ENCODE data around the gene MOAP1.
"Not testable (repeated sequence)": the region's sequence is repeated elsewhere in the genome, so short reads cannot be mapped to it uniquely, and the experiment has no call there.

MOAP1 gene, protein sequence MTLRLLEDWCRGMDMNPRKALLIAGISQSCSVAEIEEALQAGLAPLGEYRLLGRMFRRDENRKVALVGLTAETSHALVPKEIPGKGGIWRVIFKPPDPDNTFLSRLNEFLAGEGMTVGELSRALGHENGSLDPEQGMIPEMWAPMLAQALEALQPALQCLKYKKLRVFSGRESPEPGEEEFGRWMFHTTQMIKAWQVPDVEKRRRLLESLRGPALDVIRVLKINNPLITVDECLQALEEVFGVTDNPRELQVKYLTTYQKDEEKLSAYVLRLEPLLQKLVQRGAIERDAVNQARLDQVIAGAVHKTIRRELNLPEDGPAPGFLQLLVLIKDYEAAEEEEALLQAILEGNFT

DNA sequence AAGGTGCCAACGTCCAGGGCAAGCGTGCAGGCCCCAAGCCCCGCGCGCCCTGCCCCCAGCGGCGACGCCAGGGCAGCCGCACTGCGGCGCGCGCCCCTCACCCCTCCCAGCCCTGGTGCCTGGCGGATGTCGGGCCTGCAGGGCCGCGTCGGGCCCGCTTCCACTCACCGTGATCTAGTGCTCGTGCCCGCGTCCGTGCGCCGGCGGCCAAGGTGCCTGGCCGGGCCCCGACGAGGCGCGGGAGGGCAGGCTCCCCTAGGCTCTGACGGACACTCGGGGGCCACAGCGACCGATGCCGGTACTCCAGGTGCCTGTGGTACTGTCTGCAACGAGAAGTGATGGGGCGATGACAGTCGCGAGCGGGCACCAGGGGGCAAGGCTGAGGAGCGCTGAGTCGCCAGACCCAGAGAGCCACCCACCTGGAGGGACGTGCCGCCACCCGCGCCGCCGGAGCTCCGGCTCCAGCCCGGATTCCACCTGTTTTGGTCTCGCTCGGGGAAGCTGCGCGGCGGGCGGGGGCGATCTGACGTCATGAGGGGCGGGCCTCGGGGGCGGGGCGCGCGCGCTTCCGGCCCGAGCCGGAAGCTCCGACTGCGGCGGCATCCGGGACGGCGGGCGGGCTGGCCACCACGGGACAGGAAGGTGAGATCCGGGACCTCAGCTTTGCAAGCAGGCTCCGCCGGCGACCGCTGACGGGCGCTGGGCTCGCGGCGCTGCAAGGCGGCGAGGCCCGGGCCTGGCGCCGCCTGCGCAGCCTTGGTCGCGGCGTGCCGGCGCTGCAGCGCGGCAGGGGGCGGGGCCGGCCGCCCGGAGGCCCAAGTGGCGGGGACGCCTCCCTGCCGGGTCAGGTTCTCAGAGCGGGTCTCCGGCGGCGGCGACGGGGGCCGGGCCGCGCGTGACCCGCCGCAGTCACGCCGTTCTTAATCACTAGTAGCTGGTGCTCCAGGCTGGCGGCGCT, at the start of gene MOAP1, which contains the start of gene LYSET:
Gene MOAP1 (minus strand): TSS at position 507 of the 958 bp plus-strand sequence. CDS start 655 bp downstream, outside the sequence.
Gene LYSET (plus strand): TSS at position 927 of the 958 bp plus-strand sequence. CDS start 89 bp downstream, outside the sequence.
- peak; percentile 92 to 96 (median 94) for DNase-seq

DNA sequence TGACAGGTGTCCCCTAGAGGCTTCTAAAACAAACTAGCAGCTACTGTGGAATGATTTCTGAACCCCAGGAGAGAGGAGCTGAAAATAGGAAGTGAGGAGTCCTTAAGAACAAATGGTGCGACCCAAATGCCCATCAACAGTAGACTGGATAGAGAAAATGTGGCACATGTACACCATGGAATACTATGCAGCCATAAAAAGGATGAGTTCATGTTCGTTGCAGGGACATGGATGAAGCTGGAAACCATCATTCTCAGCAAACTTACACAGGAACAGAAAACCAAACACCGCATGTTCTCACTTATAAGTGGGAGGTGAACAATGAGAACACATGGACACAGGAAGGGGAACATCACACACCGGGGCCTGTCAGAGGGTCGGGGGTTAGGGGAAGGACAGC, 48.4 kb upstream of the MOAP1 start:
- DNase-seq, result not testable (repeated sequence)

DNA sequence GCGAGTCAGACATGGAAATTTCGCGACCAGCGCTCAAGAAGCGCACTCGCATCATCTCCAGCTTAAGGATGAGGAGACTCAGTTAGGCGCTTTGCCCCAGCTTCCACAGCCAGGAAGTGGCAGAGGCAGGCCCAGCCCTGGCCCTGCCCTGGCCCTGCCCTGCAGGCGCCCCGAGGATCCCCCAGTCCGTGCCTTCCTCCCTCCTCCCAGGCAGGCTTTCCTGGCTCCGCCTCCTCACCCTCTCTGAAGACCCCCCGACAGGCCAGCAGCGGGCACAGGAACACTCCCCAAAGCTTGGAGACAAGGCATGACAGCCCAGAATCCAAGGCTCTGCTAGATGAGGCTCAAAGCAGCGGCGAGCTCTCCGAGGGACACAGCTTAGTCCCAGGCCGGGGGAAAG, 47.5 kb upstream of the MOAP1 start:
- DNase-seq, result no peak

- peak in 2 of 3 donors; percentile 29 to 54 for DNase-seq
Observed at GRCh38 chr14:93231129-93231979, 46.7 kb upstream of the MOAP1 start.

DNA sequence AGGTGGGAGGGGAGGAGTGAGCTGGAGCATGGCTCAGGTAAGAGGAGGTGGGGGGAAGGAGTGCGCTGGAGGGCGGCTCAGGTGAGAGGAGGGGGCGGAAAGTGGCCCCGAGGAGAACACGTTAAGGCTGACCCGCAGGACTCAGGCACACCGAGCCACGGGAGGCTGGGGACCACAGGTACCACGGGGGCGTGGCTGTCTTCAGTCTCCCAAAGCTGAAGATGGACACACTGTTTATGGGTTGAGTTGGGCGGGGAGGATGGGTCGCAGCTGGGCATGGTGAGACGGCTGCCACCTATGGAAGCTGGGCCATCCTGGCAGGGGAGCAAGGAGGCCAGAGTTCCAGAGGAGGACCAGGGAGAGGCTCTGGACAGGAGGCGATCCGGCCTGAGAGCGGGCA, 45.8 kb upstream of the MOAP1 start:
- DNase-seq, result no peak

GRCh38 chr14:93228550-93228949, 43.9 kb upstream of the MOAP1 start:
- no peak for DNase-seq

DNA sequence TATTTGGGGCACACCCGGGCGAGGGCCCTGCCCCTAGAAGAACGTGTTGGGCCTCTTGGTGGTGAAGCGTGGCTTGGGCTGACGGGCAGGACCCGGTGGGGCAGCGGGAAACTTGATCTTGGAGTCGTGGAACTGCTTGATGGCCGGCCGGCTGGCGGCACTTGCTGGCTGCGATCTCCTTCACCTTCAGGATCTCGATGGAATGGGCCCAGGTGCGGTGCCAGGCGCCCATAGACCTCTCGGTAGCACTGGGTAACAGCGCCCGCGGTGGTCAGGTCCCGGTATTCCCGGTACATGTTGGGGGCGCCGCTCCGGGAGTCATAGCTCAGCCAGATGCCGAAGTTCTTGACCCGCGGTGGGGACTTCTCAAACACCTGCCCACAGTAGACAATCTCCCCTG, 38.9 kb upstream of the MOAP1 start:
- DNase-seq, result no peak

DNA sequence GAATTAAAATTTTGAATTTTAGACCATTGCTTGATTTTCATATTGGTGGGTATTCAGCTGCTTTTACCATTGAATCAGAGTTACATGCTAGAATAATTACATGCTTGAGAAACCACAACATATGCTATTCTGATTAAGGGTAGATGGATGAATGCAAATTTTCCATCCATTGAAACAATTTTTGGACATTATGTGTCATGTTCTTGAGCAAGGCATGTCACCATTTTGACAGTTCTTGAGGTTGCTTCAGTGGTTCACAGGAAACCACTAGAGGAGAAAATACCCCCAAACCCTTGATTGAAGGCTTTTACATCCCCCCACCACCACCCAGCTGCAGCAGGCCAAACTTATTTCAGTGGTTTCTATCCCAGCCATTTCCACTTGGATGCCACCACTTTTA, 35.8 kb upstream of the MOAP1 start:
- DNase-seq, result no peak

DNA sequence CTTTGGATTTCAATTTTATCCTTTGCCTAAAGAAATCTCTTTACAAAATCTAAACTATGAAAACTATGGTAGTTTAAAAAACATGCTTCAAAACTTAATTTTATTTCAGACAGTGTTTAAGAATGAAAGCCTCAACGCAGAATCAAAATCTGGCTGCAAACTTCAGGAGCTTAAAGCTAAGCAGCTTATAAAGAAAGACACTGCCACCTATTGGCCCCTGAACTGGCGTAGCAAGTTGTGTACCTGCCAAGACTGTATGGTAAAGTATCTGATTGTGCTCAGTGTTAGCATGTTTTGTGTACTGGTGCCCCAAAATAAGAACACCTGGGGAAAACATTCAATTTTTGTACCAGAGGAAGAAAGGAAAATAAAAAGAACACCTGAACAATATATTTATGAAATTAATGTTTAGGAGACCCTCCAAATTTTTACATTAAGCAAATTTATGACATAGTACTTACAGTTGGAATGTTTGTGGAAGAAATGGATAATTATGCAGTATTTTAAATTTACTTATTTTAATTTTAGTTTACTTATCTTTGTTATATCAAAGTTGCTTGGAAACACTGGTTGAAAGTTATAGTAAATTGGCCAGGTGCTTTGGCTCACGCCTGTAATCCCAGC, 34.5 kb upstream of the MOAP1 start:
- DNase-seq, result peak; percentile 61 to 69 (median 67)

DNA sequence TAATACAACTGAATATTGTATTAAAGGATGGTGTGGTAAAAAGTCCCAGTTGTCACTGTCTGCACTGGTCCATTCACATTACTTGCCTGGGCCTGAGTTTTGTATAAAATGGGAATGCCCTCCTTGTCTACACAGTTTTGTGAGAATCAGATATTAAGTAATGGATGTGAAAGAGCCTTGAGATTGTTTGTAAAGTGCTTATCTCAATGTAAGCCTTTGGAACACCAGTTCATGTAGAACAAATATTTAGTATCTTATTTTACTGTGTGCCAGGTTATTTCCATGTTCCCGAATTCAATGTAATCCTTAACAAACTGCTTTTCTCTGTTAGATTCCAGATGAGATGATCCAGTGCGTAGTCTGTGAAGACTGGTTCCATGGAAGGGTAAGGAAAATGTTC, 29.9 kb upstream of the MOAP1 start:
- DNase-seq, result no peak

GRCh38 chr14:93212432-93212831, 27.7 kb upstream of the MOAP1 start:
- DNase-seq, result no peak

DNA sequence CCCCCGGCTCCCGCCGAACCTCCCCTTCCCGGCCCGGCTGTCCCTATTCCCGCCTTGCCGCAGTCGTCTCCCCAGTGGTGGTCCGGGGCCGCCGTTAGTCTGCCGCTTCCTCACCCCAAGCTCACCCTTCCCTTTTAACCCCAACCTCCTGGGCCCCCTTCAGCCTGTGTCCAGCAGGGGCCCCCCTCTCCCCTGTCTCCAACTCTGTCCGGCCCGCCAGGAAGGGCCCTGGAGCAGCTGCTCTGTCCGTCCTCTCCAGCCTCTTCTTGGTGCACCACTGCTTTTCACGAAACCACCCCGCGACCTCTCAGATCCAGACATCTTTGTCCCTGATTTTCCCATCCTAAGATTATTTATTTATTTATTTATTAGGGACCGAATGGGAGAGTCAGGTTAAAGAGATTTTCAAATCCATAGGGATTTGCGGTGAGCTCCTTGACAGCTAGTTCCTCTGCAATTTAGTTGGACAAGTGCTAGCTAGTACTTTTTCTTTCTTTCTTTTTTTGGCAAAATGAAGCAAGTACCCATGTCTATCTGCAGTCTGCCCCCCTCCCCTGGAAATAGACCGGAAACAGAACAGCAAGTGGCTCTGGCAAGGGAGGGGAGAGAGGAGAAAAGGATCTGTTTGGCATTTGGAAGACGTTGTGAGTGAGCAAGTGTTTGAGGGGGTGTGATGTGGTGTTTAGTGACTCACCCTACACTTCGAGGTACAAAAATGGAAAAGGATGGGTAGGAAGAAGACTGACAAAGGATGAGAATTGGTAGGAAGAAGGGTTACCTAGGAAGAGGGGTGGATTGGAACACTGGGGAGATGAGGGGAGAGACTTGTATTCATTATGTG, 23.0 kb upstream of the MOAP1 start:
- peak; percentile 57 to 75 (median 66) for DNase-seq

- DNase-seq, result peak; percentile 98 to 99 (median 98)
Observed at GRCh38 chr14:93206793-93207467, 22.2 kb upstream of the MOAP1 start, which contains the start of the genes GON7 and UBR7. Gene GON7 (minus strand): TSS chr14:93207065. CDS start chr14:93207037, 28 bp downstream. Gene UBR7 (plus strand): TSS chr14:93207256. CDS start chr14:93207292, 36 bp downstream.

GRCh38 chr14:93201155-93201704, 16.5 kb upstream of the MOAP1 start:
- no peak for DNase-seq

- no peak for DNase-seq
Observed at GRCh38 chr14:93200553-93200952, 15.9 kb upstream of the MOAP1 start.

GRCh38 chr14:93199031-93199430, 14.3 kb upstream of the MOAP1 start:
- no peak for DNase-seq

DNA sequence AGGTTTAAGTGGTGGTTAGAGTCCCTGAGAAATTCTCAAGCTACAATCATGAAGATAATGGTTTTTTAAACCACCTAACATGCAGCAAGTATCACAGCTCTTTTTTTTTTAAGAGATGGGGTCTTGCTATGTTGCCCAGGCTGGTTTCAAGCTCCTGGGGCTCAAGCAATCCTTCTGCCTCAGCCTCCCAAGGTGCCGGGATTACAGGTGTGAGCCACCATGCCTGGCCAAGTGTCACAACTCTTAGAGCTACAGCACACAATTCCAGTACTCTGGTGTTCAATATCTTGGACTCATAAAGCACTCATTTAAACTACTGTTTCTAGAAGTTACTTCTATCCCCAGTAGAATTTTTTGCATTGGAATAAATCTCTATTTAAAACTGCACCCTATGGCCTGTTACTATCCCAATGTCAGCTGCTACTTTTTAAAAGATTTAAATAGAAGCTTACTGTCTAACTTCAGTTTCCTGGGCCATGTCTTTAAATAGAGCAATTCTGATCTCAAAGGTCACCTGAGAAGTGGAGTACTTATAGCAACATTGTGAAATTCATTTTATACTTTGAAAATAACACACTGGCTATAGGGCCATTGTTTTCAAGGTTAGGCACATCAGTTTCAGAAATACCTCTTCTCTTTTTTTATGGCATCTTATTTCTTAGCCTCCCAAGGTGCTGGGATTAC, 10.8 kb upstream of the MOAP1 start:
- DNase-seq, result no peak

DNA sequence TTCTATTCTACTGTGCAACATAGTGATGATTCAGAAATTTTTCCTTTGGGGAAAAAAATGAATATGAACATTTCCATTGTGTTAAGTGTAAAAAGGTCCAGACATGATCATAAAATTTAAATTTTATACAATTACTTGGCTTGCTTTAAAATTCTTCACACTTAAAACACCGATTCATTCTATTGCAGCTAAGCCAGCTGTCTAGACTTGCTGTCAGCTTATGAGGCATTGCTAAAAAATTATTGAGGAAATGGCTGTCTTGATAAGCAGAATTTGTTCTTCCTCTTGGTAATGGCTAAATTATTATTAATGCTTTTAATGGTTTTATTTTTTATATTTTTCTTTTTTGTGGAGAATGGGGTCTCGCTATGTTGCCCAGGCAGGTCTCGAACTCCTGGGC, 2.3 kb upstream of the MOAP1 start:
- DNase-seq, result no peak

DNA sequence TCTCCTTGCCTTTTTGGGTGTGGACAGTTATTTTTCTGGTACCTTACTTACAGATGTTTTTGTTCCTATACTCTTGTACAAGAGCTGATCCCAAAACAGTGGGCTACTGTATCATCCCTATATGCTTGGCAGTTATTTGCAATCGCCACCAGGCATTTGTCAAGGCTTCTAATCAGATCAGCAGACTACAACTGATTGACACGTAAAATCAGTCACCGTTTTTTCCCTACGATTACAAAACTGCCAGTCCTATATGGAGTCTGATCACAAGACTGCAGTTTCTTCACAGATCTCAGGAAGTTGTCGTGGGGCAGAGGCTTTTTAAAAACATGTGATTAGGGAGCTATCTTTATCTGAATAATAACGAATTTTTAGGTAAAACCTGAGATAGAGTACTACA, 1.8 kb upstream of the MOAP1 start:
- peak; percentile 86 to 95 (median 94) for DNase-seq

Data from suppressor macrophage treated with lipopolysaccharide for 1 hour (primary cell).